Neural cell (in vitro differentiated cells): ENCODE data around the gene MYO10. TPM values are rescaled to one million over a fixed set of nuclear protein-coding genes. Genes with fewer than 3 reads are reported as not detected.
"Not testable (repeated sequence)": the region's sequence is repeated elsewhere in the genome, so short reads cannot be mapped to it uniquely, and the experiment has no call there.

ENCODE experiments used
- H2AFZ ChIP-seq: fragments of 200-600, 300-800 bp; sonication (generic), shearing (Covaris generic); 2 replicates; pipeline ENCODE4 v1.6.0; 2014; ENCODE audit warnings: low read depth, mild to moderate bottlenecking, antibody characterized with exemption, low read length, moderate library complexity
- H3F3A ChIP-seq: fragments of 200-600 bp; shearing (Covaris generic); 2 replicates; pipeline ENCODE4 v1.6.1; 2016; ENCODE audit warnings: mild to moderate bottlenecking, moderate library complexity, mixed read lengths, antibody characterized with exemption, low read length; ENCODE audit not compliant: insufficient read depth, poor library complexity, severe bottlenecking
- H3K27ac ChIP-seq: fragments of 200-600, 300-800 bp; sonication (generic), shearing (Covaris generic); 2 replicates; pipeline ENCODE4 v1.5.1; 2014; ENCODE audit warnings: mild to moderate bottlenecking, low read length, moderate library complexity
- H3K27me3 ChIP-seq: fragments of 300-800, 200-600 bp; sonication (generic), shearing (Covaris generic); 2 replicates; pipeline ENCODE4 v1.6.0; 2014; ENCODE audit warnings: mild to moderate bottlenecking, low read depth, low read length, moderate library complexity; ENCODE audit not compliant: insufficient read depth
- H3K36me3 ChIP-seq: fragments of 300-800, 200-600 bp; sonication (generic), shearing (Covaris generic); 2 replicates; pipeline ENCODE4 v1.5.1; 2014; ENCODE audit warnings: mild to moderate bottlenecking, antibody characterized with exemption, low read length, moderate library complexity; ENCODE audit not compliant: insufficient read depth
- H3K4me2 ChIP-seq: fragments of 300-800, 200-600 bp; sonication (generic), shearing (Covaris generic); 2 replicates; pipeline ENCODE4 v1.6.0; 2014; ENCODE audit warnings: mild to moderate bottlenecking, low read length
- H3K4me3 ChIP-seq: fragments of 300-800, 200-600 bp; sonication (generic), shearing (Covaris generic); 2 replicates; pipeline ENCODE4 v1.5.1; 2014; ENCODE audit warnings: mild to moderate bottlenecking, low read length, moderate library complexity
- H3K79me2 ChIP-seq: fragments of 200-600 bp; shearing (Covaris generic); replicated peaks from 2 replicates; pipeline ENCODE4 v1.6.0; 2014; ENCODE audit warnings: mild to moderate bottlenecking, low read length, moderate library complexity; ENCODE audit not compliant: insufficient read depth
- H3K9ac ChIP-seq: fragments of 300-800, 200-600 bp; sonication (generic), shearing (Covaris generic); 2 replicates; pipeline ENCODE4 v1.6.1; 2016; ENCODE audit warnings: mild to moderate bottlenecking, low read length, mixed read lengths
- H3K9me2 ChIP-seq: fragments of 200-600 bp; shearing (Covaris generic); 2 replicates; pipeline ENCODE4 v1.6.1; 2016; ENCODE audit warnings: mild to moderate bottlenecking, low read length, mixed read lengths; ENCODE audit not compliant: insufficient read depth
- H3K9me3 ChIP-seq: fragments of 200-600, 300-800 bp; sonication (generic), shearing (Covaris generic); 2 replicates; pipeline ENCODE4 v1.6.1; 2016; ENCODE audit warnings: mild to moderate bottlenecking, mixed run types, low read length, moderate library complexity, mixed read lengths
- H4K20me1 ChIP-seq: fragments of 200-600 bp; shearing (Covaris generic); 2 replicates; pipeline ENCODE4 v1.6.1; 2016; ENCODE audit warnings: mild to moderate bottlenecking, mixed run types; ENCODE audit not compliant: insufficient read depth
- EP300 ChIP-seq: fragments of 450-650 bp; conservative IDR thresholded peaks from 2 replicates; pipeline ENCODE4 v1.6.1; 2014; ENCODE audit warnings: antibody characterized with exemption, mild to moderate bottlenecking, moderate library complexity; ENCODE audit not compliant: poor library complexity, severe bottlenecking
- EZH2 ChIP-seq: fragments of 200-600, 300-800 bp; shearing (Covaris generic), sonication (generic); IDR thresholded peaks from 2 replicates; pipeline ENCODE4 v1.6.1; 2014; ENCODE audit warnings: antibody characterized with exemption, low read length, borderline replicate concordance, mild to moderate bottlenecking; ENCODE audit not compliant: insufficient read depth, poor library complexity, severe bottlenecking
- MXI1 ChIP-seq: fragments of 450-650 bp; conservative IDR thresholded peaks from 2 replicates; pipeline ENCODE4 v1.6.1; 2014; ENCODE audit warnings: antibody characterized with exemption, mild to moderate bottlenecking; ENCODE audit not compliant: poor library complexity, severe bottlenecking
- POLR2AphosphoS5 ChIP-seq: IDR thresholded peaks from 2 replicates; pipeline ENCODE4 v1.6.1; 2012
- RAD21 ChIP-seq: fragments of 450-650 bp; conservative IDR thresholded peaks from 2 replicates; pipeline ENCODE4 v1.6.1; 2014; ENCODE audit warnings: antibody characterized with exemption, mild to moderate bottlenecking, moderate library complexity
- SMC3 ChIP-seq: fragments of 450-650 bp; conservative IDR thresholded peaks from 2 replicates; pipeline ENCODE4 v1.6.1; 2014; ENCODE audit warnings: antibody characterized with exemption, mild to moderate bottlenecking, moderate library complexity; ENCODE audit not compliant: poor library complexity
- TAF1 ChIP-seq: IDR thresholded peaks from 2 replicates; pipeline ENCODE4 v1.6.1; 2012; ENCODE audit warnings: low read depth
- polyA plus RNA-seq: library from polyadenylated mRNA; depleted of rRNA; stranded (reverse); fragments of >200 nt; gene quantifications from 2 replicates; pipeline ENCODE4 v1.2.3, GENCODE V29; 2014
- TF ChIP-seq, protein P1 (sequence below): fragments of 450-650 bp; IDR thresholded peaks from 2 replicates; pipeline ENCODE4 v1.5.1; 2014; ENCODE audit warnings: antibody characterized with exemption, mild to moderate bottlenecking, moderate library complexity; ENCODE audit not compliant: poor library complexity, severe bottlenecking
- TF ChIP-seq, protein P2 (sequence below): IDR thresholded peaks from 2 replicates; pipeline ENCODE4 v1.6.1; 2012; ENCODE audit warnings: borderline replicate concordance

MYO10 gene
- polyA plus RNA-seq, 1 donor from 2014 or later, result 3.2 TPM

DNA sequence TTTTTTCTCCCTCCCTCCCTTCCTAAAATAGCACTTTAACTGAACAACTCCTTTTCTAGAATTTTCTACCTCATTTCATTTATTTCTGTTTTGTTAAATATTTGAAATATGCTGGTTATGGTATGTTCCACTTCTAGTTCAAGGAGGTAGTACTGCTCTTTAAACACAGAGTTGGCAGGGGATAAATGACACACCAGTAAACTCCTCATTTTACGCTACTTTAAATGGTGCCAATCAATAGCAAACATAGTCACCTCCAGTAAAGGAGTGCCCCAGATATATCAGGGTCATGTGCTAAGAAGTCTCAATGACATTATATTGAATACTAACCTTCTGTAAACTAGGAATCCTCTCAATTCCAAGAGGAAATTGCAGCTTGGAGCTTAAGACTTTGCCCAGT lies 56.9 kb downstream of the MYO10 start:
- Histone ChIP-seq H3K9me2 (no peaks in the 10 kb centered on the region), H2AFZ (no peak overlapping the region), H3K9me3 (no peaks in the 10 kb centered on the region), H3K36me3 (no peaks in the 10 kb centered on the region), H3K79me2 (no peaks in the 10 kb centered on the region), H3K4me2 (no peak overlapping the region), H3K4me3 (no peak overlapping the region), H3F3A (no peaks in the 10 kb centered on the region), H3K27me3 (no peaks in the 10 kb centered on the region), H4K20me1 (no peaks in the 10 kb centered on the region), H3K9ac (no peak overlapping the region), H3K27ac (no peak overlapping the region)
- no peak for TF ChIP-seq POLR2AphosphoS5
- TF ChIP-seq, protein P1, sequence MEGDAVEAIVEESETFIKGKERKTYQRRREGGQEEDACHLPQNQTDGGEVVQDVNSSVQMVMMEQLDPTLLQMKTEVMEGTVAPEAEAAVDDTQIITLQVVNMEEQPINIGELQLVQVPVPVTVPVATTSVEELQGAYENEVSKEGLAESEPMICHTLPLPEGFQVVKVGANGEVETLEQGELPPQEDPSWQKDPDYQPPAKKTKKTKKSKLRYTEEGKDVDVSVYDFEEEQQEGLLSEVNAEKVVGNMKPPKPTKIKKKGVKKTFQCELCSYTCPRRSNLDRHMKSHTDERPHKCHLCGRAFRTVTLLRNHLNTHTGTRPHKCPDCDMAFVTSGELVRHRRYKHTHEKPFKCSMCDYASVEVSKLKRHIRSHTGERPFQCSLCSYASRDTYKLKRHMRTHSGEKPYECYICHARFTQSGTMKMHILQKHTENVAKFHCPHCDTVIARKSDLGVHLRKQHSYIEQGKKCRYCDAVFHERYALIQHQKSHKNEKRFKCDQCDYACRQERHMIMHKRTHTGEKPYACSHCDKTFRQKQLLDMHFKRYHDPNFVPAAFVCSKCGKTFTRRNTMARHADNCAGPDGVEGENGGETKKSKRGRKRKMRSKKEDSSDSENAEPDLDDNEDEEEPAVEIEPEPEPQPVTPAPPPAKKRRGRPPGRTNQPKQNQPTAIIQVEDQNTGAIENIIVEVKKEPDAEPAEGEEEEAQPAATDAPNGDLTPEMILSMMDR, result no peak
- TF ChIP-seq SMC3, result no peak
- no peak for TF ChIP-seq TAF1
- no peak for TF ChIP-seq RAD21
- no peak for TF ChIP-seq MXI1
- TF ChIP-seq, protein P2, sequence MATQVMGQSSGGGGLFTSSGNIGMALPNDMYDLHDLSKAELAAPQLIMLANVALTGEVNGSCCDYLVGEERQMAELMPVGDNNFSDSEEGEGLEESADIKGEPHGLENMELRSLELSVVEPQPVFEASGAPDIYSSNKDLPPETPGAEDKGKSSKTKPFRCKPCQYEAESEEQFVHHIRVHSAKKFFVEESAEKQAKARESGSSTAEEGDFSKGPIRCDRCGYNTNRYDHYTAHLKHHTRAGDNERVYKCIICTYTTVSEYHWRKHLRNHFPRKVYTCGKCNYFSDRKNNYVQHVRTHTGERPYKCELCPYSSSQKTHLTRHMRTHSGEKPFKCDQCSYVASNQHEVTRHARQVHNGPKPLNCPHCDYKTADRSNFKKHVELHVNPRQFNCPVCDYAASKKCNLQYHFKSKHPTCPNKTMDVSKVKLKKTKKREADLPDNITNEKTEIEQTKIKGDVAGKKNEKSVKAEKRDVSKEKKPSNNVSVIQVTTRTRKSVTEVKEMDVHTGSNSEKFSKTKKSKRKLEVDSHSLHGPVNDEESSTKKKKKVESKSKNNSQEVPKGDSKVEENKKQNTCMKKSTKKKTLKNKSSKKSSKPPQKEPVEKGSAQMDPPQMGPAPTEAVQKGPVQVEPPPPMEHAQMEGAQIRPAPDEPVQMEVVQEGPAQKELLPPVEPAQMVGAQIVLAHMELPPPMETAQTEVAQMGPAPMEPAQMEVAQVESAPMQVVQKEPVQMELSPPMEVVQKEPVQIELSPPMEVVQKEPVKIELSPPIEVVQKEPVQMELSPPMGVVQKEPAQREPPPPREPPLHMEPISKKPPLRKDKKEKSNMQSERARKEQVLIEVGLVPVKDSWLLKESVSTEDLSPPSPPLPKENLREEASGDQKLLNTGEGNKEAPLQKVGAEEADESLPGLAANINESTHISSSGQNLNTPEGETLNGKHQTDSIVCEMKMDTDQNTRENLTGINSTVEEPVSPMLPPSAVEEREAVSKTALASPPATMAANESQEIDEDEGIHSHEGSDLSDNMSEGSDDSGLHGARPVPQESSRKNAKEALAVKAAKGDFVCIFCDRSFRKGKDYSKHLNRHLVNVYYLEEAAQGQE, result no peak
- TF ChIP-seq EZH2, result no peak
- no peak for TF ChIP-seq EP300

DNA sequence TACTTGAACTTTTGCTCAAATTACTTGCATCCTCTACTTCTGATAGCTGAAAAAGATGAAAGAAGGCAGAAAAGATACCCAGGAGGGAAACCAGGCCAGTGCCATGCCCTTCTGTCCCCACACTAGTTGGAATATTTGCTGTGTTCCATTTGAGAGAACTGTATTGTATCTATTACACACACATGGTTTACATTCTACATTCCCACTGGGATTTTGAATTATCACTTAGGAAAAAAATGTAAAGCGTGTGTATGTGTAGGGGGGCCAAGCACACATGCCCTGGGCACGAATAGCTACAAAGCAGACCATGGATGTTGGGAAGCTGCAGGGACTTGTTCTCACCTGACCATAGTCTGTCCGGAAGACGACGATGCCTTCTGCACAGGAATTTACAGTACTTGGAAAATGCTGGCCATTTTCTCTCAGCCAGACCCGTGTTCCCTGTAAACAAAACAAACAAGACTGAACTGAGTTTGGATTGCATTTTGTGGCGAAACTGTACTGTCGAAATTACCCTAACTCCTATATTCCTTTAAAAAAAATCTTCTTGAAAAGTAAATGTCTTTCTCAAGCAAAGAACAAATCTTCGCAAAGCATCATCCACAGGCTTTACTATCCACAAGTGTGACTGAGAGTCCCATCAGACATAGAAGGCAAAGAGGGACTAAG lies 58.7 kb downstream of the MYO10 start:
- Histone ChIP-seq H3K4me3 (no peak overlapping the region), H3K79me2 (no peaks in the 10 kb centered on the region), H2AFZ (no peak overlapping the region), H3K9ac (no peak overlapping the region), H3K9me2 (no peaks in the 10 kb centered on the region), H3K36me3 (no peaks in the 10 kb centered on the region), H3K27me3 (no peaks in the 10 kb centered on the region), H4K20me1 (no peaks in the 10 kb centered on the region), H3K27ac (no peak overlapping the region), H3K9me3 (no peaks in the 10 kb centered on the region), H3K4me2 (no peak overlapping the region), H3F3A (no peaks in the 10 kb centered on the region)
- TF ChIP-seq, protein P2, result no peak
- TF ChIP-seq, protein P1, result no peak
- TF ChIP-seq EZH2 (no peak), MXI1 (no peak), POLR2AphosphoS5 (no peak), RAD21 (no peak)

DNA sequence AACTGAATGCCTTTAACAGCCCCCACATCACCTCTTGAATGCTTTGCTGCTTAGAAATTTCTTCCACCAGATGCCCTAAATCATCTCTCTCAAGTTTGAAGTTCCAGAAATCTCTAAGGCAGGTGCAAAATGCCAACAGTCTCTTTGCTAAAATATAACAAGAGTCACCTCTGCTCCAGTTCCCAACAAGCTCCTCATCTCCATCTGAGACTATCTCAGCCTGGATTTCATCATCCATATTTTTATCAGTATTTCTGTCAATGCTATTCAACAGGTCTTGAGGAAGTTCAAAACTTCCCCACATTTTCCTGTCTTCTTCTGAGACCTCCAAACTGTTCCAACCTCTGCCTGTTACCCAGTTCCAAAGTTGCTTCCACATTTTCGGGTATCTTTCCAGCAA lies 61.7 kb downstream of the MYO10 start:
- not testable (repeated sequence) for H3F3A ChIP-seq, H4K20me1 ChIP-seq, H3K36me3 ChIP-seq, H3K4me3 ChIP-seq, H3K9me2 ChIP-seq, H3K4me2 ChIP-seq, H2AFZ ChIP-seq, H3K9me3 ChIP-seq, H3K27ac ChIP-seq, H3K79me2 ChIP-seq, H3K9ac ChIP-seq, H3K27me3 ChIP-seq
